SHP77 (cell line): ENCODE data around the gene MTCL1.

Experiments used
- DNase-seq, 2 experiments: peaks; one replicate each; lab custom pipeline; 2025; lab: John Stamatoyannopoulos, UW

The MTCL1 gene

DNA sequence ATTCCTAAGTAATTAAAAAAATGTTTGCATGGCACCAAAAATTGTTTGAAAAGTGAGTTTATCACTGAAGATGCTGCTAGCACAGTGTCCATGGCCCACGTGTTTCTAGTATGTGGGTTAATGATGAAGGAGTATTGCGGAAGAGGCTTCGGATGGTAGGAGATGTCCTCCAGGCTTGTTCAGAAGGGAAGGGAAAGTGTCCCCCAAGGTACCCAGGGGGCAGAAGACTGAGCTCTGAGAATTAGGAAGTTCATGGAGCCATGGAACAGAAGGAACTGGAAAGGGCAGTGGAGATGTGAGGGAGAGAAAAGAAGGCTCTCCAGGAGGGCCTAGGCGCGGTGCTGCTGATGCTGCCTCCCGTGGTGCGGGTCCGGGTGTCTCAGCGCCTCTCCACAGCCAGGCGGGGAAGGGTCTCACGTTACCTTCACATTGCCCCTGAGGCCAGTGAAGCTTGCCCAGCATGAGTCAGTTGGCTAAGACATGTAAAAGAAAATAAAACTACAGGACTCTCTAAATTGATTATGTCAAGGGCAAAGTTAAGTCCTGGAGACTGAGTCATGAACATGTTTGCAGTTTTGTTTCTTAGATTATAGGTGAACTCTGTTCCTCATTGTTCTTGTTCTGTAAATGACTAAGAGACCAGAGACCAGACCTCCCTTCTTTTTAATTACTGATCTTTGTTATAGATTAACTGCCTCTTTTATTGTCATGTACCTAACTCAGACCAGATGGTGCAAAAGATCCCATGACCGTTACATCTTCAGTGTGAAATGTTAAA lies 89.0 kb downstream of the MTCL1 start:
- no peak for DNase-seq

DNA sequence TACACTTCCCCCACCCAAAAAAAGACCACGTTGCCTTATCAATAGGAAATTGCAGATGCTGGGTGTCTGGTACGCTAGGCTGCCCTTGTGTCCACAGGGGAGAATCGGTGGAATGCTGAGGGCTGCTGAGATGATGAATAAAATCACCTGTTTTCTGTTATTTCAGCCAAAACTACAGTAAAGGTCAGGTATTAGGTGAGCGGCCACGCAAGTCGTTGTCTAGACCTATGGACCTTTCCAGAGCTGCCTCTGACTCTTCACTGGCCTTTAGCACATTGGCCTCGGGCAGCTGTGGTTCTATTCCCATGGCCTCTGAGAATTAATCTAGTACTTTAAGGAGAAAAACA lies 89.6 kb downstream of the MTCL1 start:
- no peak for DNase-seq

DNA sequence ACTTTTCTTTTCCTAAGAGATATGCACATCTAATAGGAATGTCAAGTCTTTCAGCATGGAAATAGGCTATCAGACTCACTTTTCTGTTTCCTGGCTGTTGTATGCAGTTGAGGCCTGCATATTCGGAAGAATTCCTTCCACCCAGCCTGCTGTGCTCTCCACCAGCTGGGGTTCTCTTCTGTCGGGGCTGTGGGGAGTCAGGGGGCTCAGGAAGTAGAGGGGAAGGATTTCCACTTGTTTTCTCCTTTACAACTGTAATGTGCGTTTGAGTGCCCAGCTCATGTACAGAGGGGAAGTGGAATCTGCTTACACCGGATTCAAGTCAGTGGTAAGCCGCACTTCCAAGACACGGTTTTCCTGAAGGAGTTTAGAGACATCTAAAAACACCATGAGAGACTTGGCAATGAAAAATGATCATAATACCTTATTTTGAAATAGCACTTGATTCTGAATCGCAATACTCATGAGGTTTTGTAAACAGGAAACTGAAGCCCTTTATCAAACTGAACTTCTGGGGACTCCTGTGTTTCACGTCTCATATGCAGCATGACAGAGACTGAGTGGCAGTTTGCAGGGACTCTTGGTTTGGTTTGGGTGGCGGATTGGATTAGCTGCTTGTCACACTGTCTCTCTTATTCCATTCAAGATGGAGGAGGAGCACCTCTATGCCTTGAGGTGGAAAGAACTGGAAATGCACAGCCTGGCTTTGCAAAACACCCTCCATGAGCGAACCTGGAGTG lies 90.4 kb downstream of the MTCL1 start:
- no peak for DNase-seq

DNA sequence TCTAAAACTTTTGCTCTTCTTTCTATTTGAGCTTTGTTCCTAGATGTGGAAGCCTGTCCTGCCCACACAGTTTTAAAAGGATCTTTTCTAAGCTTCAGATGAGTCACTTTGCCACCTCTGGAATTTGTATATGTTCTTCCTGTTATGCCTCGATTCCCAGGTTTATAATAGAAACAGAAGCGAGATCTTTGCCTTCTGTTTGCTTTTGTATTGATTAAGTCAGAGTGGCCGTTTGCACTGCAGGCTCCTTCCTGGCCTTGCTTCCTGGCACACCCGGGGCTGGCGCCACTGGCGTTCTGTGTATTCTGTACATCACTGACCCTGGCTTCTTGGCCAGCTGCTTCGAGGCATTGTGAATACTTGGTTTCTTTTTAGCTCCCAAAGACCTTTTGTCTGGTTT lies 91.8 kb downstream of the MTCL1 start:
- no peak for DNase-seq

DNA sequence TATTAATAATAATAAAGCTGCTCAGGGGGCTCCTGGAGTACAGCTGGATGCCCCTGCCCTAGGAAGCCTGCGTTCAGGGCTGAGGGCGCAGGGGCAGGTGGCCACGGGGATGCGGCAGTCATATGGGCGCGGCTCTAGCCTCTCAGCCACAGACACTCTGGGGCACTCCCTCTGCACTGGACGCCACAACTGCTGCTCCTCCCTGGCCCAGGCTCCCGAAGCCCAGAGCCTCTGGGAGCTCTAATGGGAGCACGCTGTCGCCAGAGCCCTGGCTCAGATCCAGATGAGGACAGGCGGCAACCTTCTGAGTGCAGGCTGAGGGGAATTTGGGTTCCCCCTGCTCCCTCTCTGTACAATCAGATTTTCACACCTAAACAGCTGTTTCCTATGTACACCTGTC lies 93.6 kb downstream of the MTCL1 start:
- DNase-seq, result no peak

DNA sequence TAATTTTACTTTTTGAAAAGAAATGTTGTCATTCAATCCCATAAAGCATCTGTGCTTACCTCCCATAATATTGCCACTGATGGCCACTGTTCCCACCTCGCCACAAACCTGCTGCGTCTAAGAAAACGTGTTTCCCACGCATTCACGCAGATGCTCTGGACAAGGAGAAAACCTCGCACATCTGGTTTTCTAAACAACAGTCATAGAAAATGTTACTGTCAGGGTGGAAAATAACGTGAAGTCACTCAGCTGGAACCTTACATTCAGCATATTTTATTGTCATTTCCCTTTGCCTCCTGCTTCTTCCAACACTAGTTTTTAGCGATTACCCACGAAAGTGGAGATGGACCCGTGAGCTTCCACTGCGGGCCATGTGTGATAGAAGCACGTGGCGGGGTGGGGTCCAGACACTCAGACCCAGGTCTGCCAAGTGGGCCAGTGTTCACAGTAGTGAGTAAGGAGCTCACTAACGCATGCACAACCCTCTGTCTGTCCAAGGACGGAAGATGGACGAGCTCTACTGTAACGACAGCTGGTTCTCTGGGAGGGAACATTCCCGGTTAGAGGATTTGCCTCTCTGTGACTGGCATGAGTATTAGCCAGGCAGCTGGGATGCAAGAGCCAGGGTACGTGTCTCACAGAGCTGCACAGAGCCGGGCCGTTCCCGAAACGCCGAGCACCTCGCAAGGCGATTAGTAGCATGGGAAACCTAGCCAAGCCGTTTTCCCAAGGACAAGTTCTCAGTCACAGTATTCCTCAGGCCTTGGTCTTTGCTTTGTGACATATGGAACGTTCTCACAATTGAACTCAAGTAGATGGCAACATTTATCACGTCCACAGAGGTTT lies 94.5 kb downstream of the MTCL1 start:
- no peak for DNase-seq

DNA sequence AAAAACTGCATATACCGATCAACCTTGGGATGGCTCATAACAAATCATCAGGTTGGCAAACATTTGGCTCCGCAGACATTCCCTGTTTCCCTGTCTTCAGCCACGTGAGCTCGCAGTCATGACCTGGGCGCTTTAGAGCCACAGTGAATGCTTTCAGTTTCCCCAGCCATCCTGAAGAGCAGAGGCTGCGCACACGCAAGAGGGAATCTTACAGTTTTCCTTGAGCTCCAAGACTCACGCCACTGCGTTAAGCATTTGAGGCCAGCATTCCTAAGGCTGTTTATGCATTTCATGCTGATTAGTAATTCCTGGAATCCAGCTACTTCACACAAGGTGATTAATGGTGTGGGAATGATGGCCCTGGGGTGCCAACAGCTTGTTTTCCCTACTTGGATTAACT lies 95.1 kb downstream of the MTCL1 start:
- DNase-seq, result no peak

DNA sequence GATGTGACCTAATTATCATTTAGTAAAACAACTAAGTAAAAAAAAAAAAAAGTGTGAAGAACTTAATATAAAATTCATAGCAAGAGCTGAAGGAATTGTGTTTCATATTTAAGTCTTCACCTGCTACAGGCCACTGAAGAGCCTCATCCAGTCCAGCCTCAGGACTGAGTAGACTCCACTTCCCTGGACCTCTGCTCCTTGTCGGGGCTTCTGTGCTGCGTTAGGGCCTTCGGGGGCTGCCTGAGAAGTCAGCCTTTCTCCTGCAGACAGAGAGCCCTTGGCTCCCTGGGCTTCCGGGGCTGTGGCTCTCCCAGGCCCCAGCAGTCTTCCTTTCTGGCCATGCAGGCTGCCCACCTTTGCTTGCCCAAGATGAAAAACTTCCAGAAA lies 95.5 kb downstream of the MTCL1 start:
- no peak for DNase-seq

DNA sequence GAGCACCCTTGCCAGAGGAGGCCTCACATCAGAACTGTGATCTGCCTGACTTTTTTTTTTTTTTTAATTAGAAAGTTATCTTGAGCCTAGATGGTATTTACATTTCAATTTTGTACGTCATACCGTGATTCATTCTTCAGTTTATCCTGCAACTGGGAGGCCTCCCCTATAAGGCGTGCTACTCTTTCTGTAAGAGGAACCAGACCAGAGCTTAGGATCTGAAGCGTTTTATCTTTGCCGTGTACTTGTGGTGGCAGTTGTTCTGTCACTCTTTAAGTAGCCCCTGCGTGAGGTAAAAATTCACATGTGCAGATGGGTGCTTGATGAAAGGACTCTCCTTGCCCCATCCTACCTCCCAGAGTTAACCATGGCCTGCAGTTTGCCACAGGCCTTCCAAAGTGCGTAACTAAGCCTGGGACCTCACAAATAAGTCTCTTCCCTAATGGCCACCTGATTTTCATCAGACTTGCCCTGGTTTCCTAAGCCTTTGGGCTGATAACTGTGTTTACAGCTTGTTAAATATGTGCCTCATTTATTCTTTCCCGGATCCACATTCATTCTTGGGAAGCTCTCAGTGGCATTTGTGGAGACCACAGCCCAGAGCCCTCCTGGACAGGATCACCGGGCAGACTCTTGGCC lies 96.0 kb downstream of the MTCL1 start:
- no peak for DNase-seq

DNA sequence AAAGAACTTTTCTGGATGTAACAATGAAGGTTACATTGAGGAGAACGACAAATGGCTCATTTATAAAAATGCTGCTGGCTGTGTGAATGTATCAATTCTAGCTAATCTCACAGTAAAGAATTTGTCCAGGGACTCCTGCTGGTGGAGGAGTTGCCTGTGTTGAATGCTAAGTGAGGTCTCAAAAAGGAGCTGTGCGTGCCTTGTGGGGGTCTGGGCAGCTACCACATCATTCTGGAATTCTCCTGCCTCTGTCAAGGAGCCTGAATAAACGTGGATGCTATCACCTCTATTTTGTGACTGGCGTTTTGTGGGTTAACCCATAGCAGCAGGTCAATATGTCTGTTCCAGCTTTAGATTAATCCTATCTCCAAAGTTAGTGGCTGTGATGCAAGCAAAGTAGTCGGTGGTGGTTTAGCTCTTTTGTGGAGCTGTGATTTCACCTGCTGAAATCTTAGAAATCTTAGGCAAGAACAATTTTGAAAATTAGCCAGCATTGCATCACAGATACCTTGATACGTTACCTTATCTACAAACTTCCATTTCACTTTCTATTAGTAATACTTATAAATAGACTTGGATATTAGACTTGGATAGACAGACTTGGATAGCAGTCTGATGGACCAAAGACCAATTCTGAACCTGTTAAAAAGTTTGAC lies 96.8 kb downstream of the MTCL1 start:
- DNase-seq, result no peak

DNA sequence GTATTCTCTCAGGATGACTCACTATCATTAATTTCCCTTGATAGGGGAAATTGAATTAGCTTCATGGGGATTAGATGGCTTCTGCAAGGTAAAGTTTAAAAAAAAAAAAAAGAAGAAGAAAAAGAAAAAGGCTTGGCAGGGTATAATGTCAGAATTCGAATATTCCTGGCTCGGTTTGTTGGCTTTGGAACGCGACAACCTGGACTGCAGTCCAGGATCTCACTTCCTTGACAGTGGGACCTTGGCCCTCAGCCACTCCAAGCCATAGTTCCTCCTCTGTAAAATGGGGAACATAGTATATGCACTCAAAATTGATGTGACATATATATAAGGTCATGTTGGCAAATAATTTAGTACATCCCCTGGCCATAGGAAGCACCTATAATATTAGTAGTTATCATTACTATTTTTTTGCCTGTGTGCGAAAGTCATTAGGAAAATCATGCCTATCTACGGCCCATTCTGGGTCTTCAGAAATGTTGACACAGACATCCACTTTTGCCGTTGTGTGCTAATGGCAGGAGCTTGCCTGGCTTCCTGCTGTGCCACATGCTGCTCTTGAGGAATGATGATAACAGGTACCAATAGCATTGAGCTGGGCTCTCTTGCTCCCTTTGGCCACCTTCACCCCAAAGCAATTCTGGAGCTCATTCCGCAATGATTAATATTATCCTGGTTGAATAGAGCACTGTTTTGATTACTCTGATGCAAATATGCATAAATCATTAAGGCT lies 97.9 kb downstream of the MTCL1 start:
- no peak for DNase-seq

DNA sequence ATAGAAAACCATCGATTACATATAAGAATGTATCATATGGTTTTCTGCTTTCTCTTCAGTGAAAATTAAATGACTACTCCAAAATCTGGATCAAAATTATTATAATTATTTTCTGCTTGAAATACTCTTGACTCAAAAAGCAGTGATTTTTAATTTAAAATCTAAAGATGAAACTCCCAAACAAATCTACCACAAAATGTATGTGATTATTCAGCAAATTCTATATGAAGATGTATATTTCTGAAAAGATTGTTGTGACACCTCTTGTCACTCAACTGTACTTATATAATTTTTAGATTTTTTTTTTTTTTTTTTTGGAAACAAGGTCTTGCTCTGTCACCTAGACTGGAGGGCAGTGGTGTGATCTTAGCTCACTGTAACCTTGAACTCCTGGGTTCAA lies 98.6 kb downstream of the MTCL1 start:
- no peak for DNase-seq

DNA sequence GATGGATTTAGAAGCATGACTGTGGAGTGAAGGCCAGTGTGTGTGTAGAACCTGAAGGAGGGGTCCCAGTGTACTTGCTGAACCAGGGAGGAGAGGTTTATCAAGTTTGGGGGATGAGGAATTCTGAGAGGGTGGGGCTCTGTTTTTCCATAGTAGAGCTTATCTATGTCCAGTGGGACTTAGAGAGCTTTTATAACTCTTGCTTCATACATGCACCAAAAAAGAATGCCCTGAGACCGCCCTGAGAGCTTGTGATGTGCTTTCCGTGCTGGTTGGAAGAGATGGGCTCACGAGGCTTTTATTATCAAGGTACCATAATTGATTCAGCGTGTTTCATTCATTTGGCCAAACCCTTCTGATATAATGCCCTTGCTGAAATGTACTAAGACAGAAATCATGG lies 100.2 kb downstream of the MTCL1 start:
- DNase-seq, result no peak

DNA sequence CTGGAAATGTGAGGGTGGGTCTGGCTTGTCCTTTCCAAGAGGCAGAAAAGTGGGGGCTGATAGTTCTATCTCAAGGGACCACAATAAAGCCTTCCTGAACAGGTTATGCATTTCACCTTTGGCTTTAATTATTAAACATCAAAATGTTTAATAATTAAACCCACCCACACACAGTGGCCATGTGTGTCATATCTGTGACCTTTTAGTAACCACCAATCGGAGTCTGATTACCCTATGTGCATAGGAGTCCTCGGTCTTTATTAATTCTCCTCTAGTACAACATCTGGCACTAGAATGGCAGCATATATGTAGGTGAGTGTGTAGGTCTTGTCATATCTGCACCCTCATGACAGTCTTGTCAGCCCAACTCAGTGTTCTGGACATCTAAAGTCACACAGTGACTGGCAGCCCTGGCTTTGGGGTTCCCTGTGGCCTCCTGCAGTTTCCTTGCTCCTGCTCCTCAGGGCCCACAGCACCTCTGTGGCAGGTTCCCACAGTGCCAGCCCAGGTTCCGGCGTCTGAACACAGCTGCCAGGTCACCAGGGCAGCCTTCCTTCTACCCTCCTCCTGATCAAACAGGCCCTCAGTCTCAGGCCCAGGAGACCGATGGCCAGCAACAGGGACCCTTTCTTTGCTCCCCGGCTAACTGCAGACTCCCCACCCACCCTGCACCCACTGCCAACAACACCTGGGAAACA lies 100.9 kb downstream of the MTCL1 start:
- no peak for DNase-seq

DNA sequence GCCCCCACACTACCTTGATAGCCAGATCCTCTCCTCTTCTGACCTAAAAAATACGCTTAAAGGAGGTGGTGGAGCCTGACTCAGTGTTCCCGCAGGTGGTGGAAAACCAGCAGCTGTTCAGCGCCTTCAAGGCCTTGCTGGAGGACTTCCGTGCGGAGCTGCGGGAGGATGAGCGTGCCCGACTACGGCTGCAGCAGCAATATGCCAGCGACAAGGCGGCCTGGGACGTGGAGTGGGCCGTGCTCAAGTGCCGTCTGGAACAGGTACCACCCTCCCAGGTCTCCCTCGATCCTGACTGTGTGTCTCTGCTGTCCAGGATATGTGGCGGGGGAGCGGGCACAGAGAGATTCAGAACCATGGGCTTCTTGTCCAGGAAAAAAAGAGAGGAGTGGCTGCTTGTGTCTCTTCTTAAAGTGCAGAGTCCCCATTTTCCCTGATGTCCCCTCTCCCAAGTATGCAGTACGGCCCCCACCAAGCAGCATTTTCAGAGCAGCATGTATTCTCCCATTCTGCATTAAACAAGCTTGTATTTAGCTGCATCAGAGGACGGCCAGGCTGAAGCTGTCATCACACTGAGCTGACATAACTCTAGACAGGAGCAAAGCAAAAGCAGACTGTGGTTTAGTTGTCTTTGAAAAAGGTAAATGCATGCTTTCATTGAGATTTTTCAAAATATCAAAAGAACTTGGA lies 101.6 kb downstream of the MTCL1 start:
- DNase-seq, result no peak

DNA sequence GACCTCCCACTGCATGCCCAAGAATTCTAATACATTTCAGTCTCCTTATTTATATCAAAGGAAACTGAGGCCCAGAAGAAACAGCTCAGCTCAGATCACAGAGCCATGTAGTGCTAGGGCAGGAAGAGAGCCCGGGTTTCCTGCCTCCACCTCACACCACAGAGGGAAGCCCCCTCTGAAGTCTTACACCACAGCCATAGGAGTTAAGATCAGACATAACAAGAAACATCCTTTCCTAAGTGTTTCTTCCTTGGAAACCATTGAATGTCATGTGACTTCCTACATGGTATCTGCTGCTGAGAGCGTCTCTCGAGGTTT lies 102.1 kb downstream of the MTCL1 start:
- no peak for DNase-seq

DNA sequence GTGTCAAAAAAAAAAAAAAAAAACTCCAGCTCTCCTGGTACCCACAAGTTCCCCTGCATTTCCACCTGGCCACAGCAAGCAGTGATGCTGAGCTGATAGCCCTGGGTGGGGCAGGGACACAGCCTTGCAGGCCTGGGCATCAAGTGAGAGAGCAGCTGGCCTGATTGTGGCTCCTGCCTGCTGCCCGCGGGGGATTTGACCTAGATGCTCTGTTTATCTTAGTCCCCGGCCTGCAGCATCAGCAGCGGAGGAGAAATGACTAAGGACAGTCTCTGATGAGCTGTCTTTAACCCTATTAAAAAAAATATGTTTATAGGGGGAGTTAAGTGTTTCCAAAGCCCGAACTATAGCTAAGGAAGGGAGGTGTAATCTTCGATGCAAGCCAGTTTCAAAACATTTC lies 102.6 kb downstream of the MTCL1 start:
- DNase-seq, result no peak

DNA sequence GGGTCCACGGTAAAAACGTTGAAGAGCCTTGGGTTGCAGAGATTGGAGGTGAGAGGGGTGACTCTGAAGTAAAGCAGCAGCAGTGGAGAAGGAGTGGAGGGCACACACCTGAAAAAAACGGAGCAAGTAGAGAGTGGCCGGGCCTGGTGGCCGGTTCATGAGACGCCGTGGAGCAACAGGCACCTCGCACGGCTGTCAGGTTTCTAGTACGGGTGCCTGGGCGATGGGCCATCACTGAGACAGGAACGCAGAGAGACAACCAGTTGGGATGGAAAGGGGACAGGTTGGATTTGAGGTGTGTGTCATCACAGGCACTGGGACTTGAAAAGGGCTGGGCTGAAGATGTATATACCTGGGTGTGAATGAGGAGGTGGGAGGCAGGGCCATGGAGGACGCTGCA lies 104.2 kb downstream of the MTCL1 start:
- no peak for DNase-seq

DNA sequence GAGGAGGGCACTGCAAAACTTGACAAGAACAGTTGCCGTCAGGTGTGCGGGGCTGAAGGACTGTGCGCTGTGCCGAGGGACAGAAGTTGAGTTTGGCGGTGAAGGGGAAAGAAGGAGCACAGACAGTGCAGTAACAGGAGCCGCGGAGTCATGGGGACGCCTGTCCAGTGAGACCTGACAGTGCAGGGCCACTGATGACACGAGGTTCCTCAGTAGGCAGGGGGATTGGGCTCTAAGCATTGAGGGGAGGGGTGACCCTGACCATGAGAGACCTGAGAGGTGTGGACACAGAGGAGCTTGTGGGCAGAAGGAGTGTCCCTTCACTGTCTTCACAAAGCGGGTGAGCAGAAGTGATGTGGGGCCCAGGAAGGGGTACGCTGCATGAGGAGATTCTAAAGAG lies 104.8 kb downstream of the MTCL1 start:
- no peak for DNase-seq

DNA sequence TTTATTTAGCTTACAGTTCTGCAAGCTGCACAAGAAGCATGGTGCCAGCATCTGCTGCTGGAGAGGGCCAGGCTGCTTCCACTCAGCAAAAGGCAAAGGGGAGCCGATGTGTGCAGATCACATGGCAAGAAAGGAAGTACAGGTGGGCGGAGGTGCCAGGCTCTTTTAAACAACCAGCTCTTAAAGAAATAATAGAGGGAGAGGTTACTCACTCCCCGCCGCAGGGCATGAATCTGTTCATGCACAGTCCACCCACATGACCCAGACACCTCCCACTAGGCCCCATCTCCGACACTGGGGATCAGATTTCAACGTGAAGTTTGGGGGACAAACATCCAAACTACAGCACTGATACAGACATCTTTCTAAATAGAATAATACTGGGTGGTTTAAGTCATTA lies 105.8 kb downstream of the MTCL1 start:
- no peak for DNase-seq
